H9 (cell line): ENCODE results near the gene LRRC28. TPM values are rescaled to one million over a fixed set of nuclear protein-coding genes. Genes with fewer than 3 reads are reported as not detected.

Experiments used
- DNase-seq: peaks from one replicate; pipeline ENCODE4 v3.0.0-alpha.2; 2017
- H2AFZ ChIP-seq: one replicate; pipeline ENCODE4 v1.6.1; 2013; ENCODE audit warnings: mild to moderate bottlenecking, low read length, control low read depth, moderate library complexity
- H2AK5ac ChIP-seq: 2 replicates; pipeline ENCODE4 v1.6.1; 2013; ENCODE audit warnings: low read length, control low read depth, mixed read lengths; ENCODE audit not compliant: insufficient read length
- H2BK120ac ChIP-seq: one replicate; pipeline ENCODE4 v1.6.1; 2013; ENCODE audit warnings: low read depth, mild to moderate bottlenecking, low read length, control low read depth, inconsistent platforms; ENCODE audit not compliant: poor library complexity, severe bottlenecking
- H2BK12ac ChIP-seq: 2 replicates; pipeline ENCODE4 v1.6.1; 2013; ENCODE audit warnings: low read length, control low read depth, mixed read lengths, low read depth; ENCODE audit not compliant: insufficient read length
- H2BK15ac ChIP-seq: 2 replicates; pipeline ENCODE4 v1.6.1; 2013; ENCODE audit warnings: low read depth, low read length, control low read depth
- H2BK20ac ChIP-seq: one replicate; pipeline ENCODE4 v1.6.1; 2013; ENCODE audit warnings: low read depth, mild to moderate bottlenecking, low read length, control low read depth, inconsistent platforms; ENCODE audit not compliant: poor library complexity, severe bottlenecking
- H2BK5ac ChIP-seq: 2 replicates; pipeline ENCODE4 v1.6.1; 2013; ENCODE audit warnings: low read length, control low read depth, mixed read lengths; ENCODE audit not compliant: insufficient read length
- H3K14ac ChIP-seq: 2 replicates; pipeline ENCODE4 v1.6.1; 2013; ENCODE audit warnings: low read length, control low read depth; ENCODE audit not compliant: insufficient read depth
- H3K18ac ChIP-seq: 2 replicates; pipeline ENCODE4 v1.6.1; 2013; ENCODE audit warnings: low read depth, mild to moderate bottlenecking, mixed read lengths, low read length, control low read depth; ENCODE audit not compliant: insufficient read length
- H3K23ac ChIP-seq: 2 replicates; pipeline ENCODE4 v1.6.1; 2013; ENCODE audit warnings: low read length, control low read depth, mixed read lengths, low read depth; ENCODE audit not compliant: insufficient read length
- H3K23me2 ChIP-seq: 2 replicates; pipeline ENCODE4 v1.6.1; 2013; ENCODE audit warnings: low read depth, mild to moderate bottlenecking, mixed read lengths, low read length, control low read depth; ENCODE audit not compliant: insufficient read length, poor library complexity, severe bottlenecking
- H3K27ac ChIP-seq: 2 replicates; pipeline ENCODE4 v1.5.1; 2013; ENCODE audit warnings: low read length, control low read depth, mixed read lengths, low read depth; ENCODE audit not compliant: insufficient read length
- H3K27me3 ChIP-seq: 2 replicates; pipeline ENCODE4 v1.6.1; 2013; ENCODE audit warnings: low read length, control low read depth, inconsistent platforms; ENCODE audit not compliant: insufficient read depth
- H3K4ac ChIP-seq: 2 replicates; pipeline ENCODE4 v1.6.1; 2013; ENCODE audit warnings: low read depth, mild to moderate bottlenecking, control low read depth, inconsistent platforms, low read length, moderate library complexity
- H3K4me1 ChIP-seq: 2 replicates; pipeline ENCODE4 v1.6.1; 2013; ENCODE audit warnings: low read length, control low read depth, inconsistent platforms; ENCODE audit not compliant: insufficient read depth
- H3K4me2 ChIP-seq: 2 replicates; pipeline ENCODE4 v1.6.1; 2013; ENCODE audit warnings: low read length, control low read depth, mixed read lengths; ENCODE audit not compliant: insufficient read length, insufficient read depth
- H3K56ac ChIP-seq: 2 replicates; pipeline ENCODE4 v1.6.1; 2013; ENCODE audit warnings: low read depth, mild to moderate bottlenecking, mixed read lengths, low read length, control low read depth; ENCODE audit not compliant: insufficient read length
- H3K79me1 ChIP-seq: 2 replicates; pipeline ENCODE4 v1.6.1; 2013; ENCODE audit warnings: low read depth, mild to moderate bottlenecking, moderate library complexity, low read length, control low read depth, inconsistent platforms; ENCODE audit not compliant: insufficient read depth, poor library complexity, severe bottlenecking
- H3K79me2 ChIP-seq: 2 replicates; pipeline ENCODE4 v1.6.1; 2013; ENCODE audit warnings: low read length, control low read depth, inconsistent platforms; ENCODE audit not compliant: insufficient read depth
- H3K9ac ChIP-seq: 2 replicates; pipeline ENCODE4 v1.6.1; 2013; ENCODE audit warnings: low read length, control low read depth, mixed read lengths; ENCODE audit not compliant: insufficient read length; ENCODE audit errors: extremely low read depth
- H3K9me3 ChIP-seq: one replicate; pipeline ENCODE4 v1.6.1; 2013; ENCODE audit warnings: low read depth, low read length, inconsistent platforms; ENCODE audit not compliant: control insufficient read depth
- H3T11ph ChIP-seq: one replicate; pipeline ENCODE4 v1.6.1; 2013; ENCODE audit warnings: mild to moderate bottlenecking, low read length, control low read depth, inconsistent platforms
- H4K20me1 ChIP-seq: one replicate; pipeline ENCODE4 v1.6.1; 2013; ENCODE audit not compliant: control insufficient read depth, insufficient read length, insufficient read depth
- H4K5ac ChIP-seq: 2 replicates; pipeline ENCODE4 v1.6.1; 2013; ENCODE audit warnings: low read depth, mild to moderate bottlenecking, mixed read lengths, low read length, control low read depth; ENCODE audit not compliant: insufficient read length
- H4K8ac ChIP-seq: replicated peaks from 2 replicates; pipeline ENCODE4 v1.6.1; 2013; ENCODE audit warnings: low read length, control low read depth, mixed read lengths, low read depth; ENCODE audit not compliant: insufficient read length
- H4K91ac ChIP-seq: 2 replicates; pipeline ENCODE4 v1.6.1; 2013; ENCODE audit warnings: low read depth, mild to moderate bottlenecking, moderate library complexity, mixed read lengths, low read length, control low read depth; ENCODE audit not compliant: insufficient read length
- H3K27ac Mint-ChIP-seq, 3 experiments: 2 replicates in 2 of 3; 3 replicates in 1 of 3; pipeline ENCODE4 v1.8.0; 2020 to 2021; ENCODE audit warnings: mixed read lengths in 3 of 3, mild to moderate bottlenecking in 1 of 3, moderate library complexity in 1 of 3
- H3K27me3 Mint-ChIP-seq: 2 replicates; pipeline ENCODE4 v1.8.0; 2021; ENCODE audit warnings: low read depth, mild to moderate bottlenecking, moderate library complexity, mixed read lengths
- H3K36me3 Mint-ChIP-seq, 3 experiments: 2 replicates in 2 of 3; 3 replicates in 1 of 3; pipeline ENCODE4 v1.8.0; 2020 to 2021; ENCODE audit warnings: low read depth in 3 of 3, mixed read lengths in 3 of 3; ENCODE audit not compliant: insufficient read depth in 1 of 3
- H3K4me1 Mint-ChIP-seq, 2 experiments: 2 replicates each; pipeline ENCODE4 v1.8.0; 2020; ENCODE audit warnings: mixed read lengths in 2 of 2
- H3K4me3 Mint-ChIP-seq, 2 experiments: 2 replicates in 1 of 2; 3 replicates in 1 of 2; pipeline ENCODE4 v1.8.0; 2020 to 2021; ENCODE audit warnings: mild to moderate bottlenecking in 2 of 2, mixed read lengths in 2 of 2, moderate library complexity in 1 of 2
- H3K9me3 Mint-ChIP-seq, 2 experiments: 2 replicates in 1 of 2; 3 replicates in 1 of 2; pipeline ENCODE4 v1.8.0; 2020; ENCODE audit warnings: mild to moderate bottlenecking in 2 of 2, mixed read lengths in 2 of 2, moderate library complexity in 1 of 2
- WGBS: extraction: QIAGEN DNeasy Blood & Tissue Kit; methylation state at CpG from one replicate; pipeline ENCODE4 v1.1.7; 2013; ENCODE audit warnings: missing lambda C conversion rate, low lambda C conversion rate, mixed read lengths; ENCODE audit not compliant: insufficient read length; ENCODE audit errors: extremely low coverage; 5-methylcytosine and 5-hydroxymethylcytosine counted together
- total RNA-seq: library from RNA; stranded (reverse); gene quantifications from 2 replicates; pipeline ENCODE4 v1.2.1, GENCODE V29; 2021
- TF ChIP-seq, protein P1 (sequence below): fragments of 200-600 bp; sonication (generic); conservative IDR thresholded peaks from 3 replicates; pipeline ENCODE4 v1.8.0; 2021; ENCODE audit warnings: antibody characterized with exemption, mild to moderate bottlenecking

LRRC28 gene
- total RNA-seq, 1 experiment from 2014 or later, result 17.6 TPM

GRCh38 chr15:99371180-99372103, 120.2 kb downstream of the LRRC28 start:
- Mint-ChIP-seq H3K27me3 (no peaks in the 10 kb centered on the region), H3K9me3 (peaks cover 17 to 27% of the 10 kb centered on the region in 2 experiments), H3K36me3 (peaks cover 17 to 33% (median 21%) of the 10 kb centered on the region in 3 experiments), H3K27ac (peak overlapping the region in 1 of 3 experiments; percentile 19; a peak in 3 of 7 replicates), H3K4me1 (peaks cover 6 to 12% of the 10 kb centered on the region in 2 experiments), H3K4me3 (no peak overlapping the region)
- TF ChIP-seq, protein P1, sequence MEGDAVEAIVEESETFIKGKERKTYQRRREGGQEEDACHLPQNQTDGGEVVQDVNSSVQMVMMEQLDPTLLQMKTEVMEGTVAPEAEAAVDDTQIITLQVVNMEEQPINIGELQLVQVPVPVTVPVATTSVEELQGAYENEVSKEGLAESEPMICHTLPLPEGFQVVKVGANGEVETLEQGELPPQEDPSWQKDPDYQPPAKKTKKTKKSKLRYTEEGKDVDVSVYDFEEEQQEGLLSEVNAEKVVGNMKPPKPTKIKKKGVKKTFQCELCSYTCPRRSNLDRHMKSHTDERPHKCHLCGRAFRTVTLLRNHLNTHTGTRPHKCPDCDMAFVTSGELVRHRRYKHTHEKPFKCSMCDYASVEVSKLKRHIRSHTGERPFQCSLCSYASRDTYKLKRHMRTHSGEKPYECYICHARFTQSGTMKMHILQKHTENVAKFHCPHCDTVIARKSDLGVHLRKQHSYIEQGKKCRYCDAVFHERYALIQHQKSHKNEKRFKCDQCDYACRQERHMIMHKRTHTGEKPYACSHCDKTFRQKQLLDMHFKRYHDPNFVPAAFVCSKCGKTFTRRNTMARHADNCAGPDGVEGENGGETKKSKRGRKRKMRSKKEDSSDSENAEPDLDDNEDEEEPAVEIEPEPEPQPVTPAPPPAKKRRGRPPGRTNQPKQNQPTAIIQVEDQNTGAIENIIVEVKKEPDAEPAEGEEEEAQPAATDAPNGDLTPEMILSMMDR, result no peak
- Histone ChIP-seq H3T11ph (no peak overlapping the region), H4K91ac (no peak overlapping the region), H3K27me3 (no peaks in the 10 kb centered on the region), H3K27ac (no peak overlapping the region), H3K4ac (no peak overlapping the region), H3K79me1 (no peaks in the 10 kb centered on the region), H3K23ac (no peak overlapping the region), H3K79me2 (no peaks in the 10 kb centered on the region), H3K23me2 (no peaks in the 10 kb centered on the region), H3K14ac (no peak overlapping the region), H4K5ac (no peak overlapping the region), H2BK15ac (no peak overlapping the region), H4K8ac (no peak overlapping the region), H2BK20ac (no peak overlapping the region), H3K56ac (no peak overlapping the region), H3K4me1 (no peaks in the 10 kb centered on the region), H2BK120ac (no peak overlapping the region), H3K9ac (no peak overlapping the region), H2AFZ (no peak overlapping the region), H2AK5ac (no peak overlapping the region), H3K9me3 (peaks cover 2% of the 10 kb centered on the region), H3K18ac (no peak overlapping the region), H2BK12ac (no peak overlapping the region), H2BK5ac (no peak overlapping the region), H4K20me1 (no peaks in the 10 kb centered on the region), H3K4me2 (no peak overlapping the region)
- WGBS, result no CpG with 5 or more reads among the region's 4 CpGs
- DNase-seq, result no peak
